ENCODE measurements around the gene MRTFA.

GRCh38 chr22:40385036-40385782 lies 251.3 kb downstream of the MRTFA start:
- TF ChIP-seq CTCF (IDR thresholded peaks at IDR 0.05; ENCODE audit: insufficient read depth, low read length, poor library complexity, severe bottlenecking) (no peak), EZH2phosphoT487 (conservative IDR thresholded peaks at IDR 0.05; ENCODE audit: low read length) (no peak)

All from SU-DHL-6 (cell line).